Cerebellar nuclear complex (tissue), 1 donor: ENCODE measurements around the gene RBFOX2.
"Not testable (repeated sequence)": the region's sequence is repeated elsewhere in the genome, so short reads cannot be mapped to it uniquely, and the experiment has no call there.

ENCODE experiments used
- DNase-seq, 2 experiments: peaks; one replicate each; lab custom pipeline; 2025; lab: John Stamatoyannopoulos, UW

RBFOX2 gene

GRCh38 chr22:36008565-36008964 lies 20.1 kb downstream of the RBFOX2 start:
- DNase-seq = no peak

GRCh38 chr22:36008131-36008530 lies 20.5 kb downstream of the RBFOX2 start:
- no peak for DNase-seq

- DNase-seq = no peak
Measured at GRCh38 chr22:36003972-36004674, 24.5 kb downstream of the RBFOX2 start.

- DNase-seq = no peak
Measured at GRCh38 chr22:36002718-36003260, 25.8 kb downstream of the RBFOX2 start.

GRCh38 chr22:36002084-36002483 lies 26.5 kb downstream of the RBFOX2 start:
- DNase-seq = no peak

- DNase-seq = no peak
Measured at GRCh38 chr22:35998748-35999147, 29.9 kb downstream of the RBFOX2 start.

- DNase-seq = no peak
Measured at GRCh38 chr22:35997438-35997837, 31.2 kb downstream of the RBFOX2 start.

- DNase-seq = no peak
Measured at GRCh38 chr22:35996596-35996995, 32.0 kb downstream of the RBFOX2 start.

- DNase-seq = no peak
Measured at GRCh38 chr22:35995772-35996171, 32.9 kb downstream of the RBFOX2 start.

- no peak for DNase-seq
Measured at GRCh38 chr22:35995348-35995747, 33.3 kb downstream of the RBFOX2 start.

- DNase-seq = not testable (repeated sequence)
Measured at GRCh38 chr22:35993727-35994126, 34.9 kb downstream of the RBFOX2 start.

GRCh38 chr22:35993048-35993714 lies 35.4 kb downstream of the RBFOX2 start:
- no peak for DNase-seq

- DNase-seq = no peak
Measured at GRCh38 chr22:35991168-35991567, 37.5 kb downstream of the RBFOX2 start.

GRCh38 chr22:35988030-35988429 lies 40.6 kb downstream of the RBFOX2 start:
- DNase-seq = no peak

GRCh38 chr22:35987487-35987886 lies 41.1 kb downstream of the RBFOX2 start:
- no peak for DNase-seq

GRCh38 chr22:35986088-35986487 lies 42.5 kb downstream of the RBFOX2 start:
- DNase-seq = no peak

- DNase-seq = no peak
Measured at GRCh38 chr22:35985371-35985770, 43.3 kb downstream of the RBFOX2 start.

- no peak for DNase-seq
Measured at GRCh38 chr22:35984183-35985175, 44.1 kb downstream of the RBFOX2 start.

GRCh38 chr22:35981900-35982299 lies 46.7 kb downstream of the RBFOX2 start:
- no peak for DNase-seq

GRCh38 chr22:35978889-35979288 lies 49.7 kb downstream of the RBFOX2 start:
- DNase-seq = no peak

GRCh38 chr22:35978201-35978600 lies 50.4 kb downstream of the RBFOX2 start:
- no peak for DNase-seq

GRCh38 chr22:35977136-35977535 lies 51.5 kb downstream of the RBFOX2 start:
- no peak for DNase-seq
